Measurements from ENCODE around the gene GZMB.
"Not testable (repeated sequence)": the region's sequence is repeated elsewhere in the genome, so short reads cannot be mapped to it uniquely, and the experiment has no call there.

Gene GZMB, protein sequence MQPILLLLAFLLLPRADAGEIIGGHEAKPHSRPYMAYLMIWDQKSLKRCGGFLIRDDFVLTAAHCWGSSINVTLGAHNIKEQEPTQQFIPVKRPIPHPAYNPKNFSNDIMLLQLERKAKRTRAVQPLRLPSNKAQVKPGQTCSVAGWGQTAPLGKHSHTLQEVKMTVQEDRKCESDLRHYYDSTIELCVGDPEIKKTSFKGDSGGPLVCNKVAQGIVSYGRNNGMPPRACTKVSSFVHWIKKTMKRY

DNA sequence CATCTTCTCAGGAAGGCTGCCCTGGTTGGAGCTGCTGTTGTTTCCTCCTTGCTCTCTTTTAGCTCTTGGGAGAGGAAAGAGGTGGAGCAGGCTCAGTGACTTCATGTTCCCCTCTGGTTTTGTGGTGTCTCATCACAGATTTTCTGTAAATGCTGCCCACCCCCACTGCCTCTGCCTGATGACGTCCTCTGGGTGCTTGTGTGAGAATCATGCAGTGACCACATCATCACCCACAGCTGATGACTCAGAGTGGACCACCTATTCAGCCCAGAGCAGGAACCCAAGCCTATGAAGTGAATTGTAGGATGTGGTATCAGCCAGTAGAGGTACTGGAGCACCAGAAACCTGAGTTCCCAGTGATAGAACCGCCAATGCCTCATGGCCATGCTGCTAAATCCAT is at the start of gene GZMB:
TSS of gene GZMB (minus strand) at position 33 of the 400 bp plus-strand sequence. CDS start at position 3, 30 bp downstream.
- no peak for DNase-seq (ENCODE audit: low read depth)

DNA sequence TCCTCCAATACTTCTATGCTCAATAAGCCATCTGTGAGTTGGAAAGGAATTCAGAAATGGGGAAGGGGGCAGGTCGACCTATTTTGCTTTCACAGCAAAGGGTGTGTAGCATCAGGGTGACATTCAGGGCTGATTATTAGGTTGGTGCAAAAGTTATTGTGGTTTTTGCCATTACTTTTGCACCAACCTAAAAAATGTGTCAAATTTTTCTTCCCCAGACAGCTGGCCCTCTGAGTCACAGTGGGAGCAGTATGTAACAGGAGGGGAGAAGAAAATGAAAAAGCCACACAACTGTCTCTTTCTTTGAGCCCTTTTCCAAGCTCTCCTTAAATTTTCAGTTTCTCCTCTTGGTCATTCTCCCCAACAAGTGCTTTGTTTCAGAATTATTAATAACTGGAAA is 47.1 kb upstream of the GZMB start:
- DNase-seq (ENCODE audit: low read depth) = no peak

GRCh38 chr14:24680516-24680915 is 46.5 kb upstream of the GZMB start:
- no peak for DNase-seq (ENCODE audit: low read depth)

DNA sequence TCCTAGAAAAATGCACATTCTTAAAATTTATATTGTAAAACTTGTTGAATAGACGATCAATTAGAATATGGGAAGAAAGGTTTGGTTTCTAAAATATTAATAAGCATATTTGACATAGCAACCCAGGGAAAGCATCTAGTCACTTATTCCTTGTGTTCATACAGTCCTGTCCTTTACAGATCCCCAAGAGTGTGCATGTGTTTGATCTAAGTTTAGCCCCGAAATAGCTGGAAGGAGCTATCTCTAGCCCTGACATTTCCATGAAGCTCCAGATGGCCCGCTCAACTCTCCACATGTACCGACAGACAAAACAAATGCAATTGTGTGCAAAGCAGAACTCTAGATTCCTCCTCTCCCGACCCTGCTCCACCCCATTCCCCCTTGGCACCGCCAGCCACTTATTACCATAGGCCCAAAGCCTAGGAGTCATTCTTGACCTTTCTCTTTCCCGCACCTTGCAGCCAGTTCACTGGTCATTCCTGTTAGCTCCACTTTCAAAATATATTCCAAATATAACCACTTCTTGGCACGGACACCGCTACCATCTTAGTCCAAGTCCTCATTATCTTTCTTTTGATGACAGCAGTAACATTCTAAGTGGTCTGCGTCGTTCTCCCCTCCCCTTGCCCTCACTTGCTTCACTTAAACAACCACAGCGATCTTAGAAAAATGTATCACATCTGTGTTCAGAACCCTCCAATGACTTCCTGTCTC is 45.4 kb upstream of the GZMB start:
- DNase-seq (ENCODE audit: low read depth) = no peak

DNA sequence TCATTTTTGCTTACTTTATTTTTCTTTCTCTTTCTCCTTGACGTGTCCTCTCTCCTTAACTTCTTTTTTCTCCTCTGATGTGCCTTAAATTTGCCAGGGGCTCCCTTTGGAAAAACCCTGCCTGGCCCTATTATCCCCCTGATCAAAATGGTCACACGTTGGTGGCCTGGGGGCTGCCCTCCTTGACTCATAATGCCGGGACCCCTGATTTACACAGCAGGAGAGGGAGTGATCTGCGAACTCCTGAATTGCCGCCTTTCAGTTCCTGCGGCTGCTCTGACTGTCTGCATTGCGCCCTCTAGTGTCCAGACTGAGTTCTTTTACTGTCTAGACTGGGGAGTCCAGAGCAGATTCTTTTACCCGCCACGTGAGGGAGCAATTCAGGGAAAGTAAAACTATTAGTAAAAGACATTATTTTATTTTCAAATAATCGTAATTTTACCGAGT is 44.8 kb upstream of the GZMB start:
- DNase-seq (ENCODE audit: low read depth) = peak; percentile 88

DNA sequence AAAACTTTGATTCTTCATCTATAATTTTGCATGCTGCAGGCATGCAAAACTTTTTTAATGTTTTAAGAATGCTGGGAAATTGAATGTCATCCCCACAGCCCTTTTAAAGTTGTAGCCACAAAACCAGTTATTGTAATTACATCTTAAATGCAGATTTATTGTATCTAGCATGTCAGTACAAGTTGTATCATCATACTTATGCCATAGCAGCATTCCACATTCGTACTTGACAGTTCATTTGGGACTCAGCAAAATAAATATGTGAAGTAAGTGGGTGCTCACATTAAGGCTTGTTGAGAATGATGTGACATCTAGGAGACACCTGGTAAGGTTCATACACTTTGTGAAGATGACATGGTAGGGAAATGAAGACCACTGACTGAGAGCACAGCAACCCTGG is 44.0 kb upstream of the GZMB start:
- no peak for DNase-seq (ENCODE audit: low read depth)

DNA sequence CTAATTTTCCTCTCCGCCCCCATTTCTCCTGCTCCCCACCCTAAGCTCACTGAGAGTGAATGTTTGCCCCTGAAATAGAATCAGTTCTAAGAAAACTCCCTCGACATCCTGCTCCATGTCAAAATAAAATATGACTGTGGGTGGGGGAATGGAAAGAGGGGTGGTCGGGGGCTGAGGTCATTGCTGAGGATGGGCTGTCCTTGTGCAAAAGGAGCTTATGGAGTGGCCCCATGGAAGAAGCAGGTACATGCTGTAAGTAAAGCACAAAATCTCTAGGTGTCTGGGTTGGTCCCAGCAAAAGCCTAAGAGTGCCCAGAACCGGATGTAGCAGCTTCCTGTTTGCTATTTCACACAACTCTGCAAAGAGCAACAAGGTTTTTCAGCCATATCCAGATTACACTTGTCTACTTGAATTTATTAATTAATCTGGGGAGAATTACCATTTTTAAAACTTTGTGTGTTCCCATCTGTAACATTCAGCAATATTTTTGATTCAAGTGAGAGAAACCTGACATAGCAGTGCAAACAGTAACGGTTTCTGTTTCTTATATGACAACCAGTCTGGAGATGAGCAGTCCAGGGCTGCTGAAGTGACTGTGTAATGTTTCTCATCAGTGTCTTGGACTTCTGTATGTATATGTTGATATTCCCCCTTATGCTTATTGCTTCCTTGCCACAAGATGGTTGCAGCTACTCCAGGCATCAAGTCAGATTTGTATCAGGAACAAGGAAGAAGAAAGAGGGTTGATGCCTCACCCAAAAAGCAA is 40.4 kb upstream of the GZMB start:
- no peak for DNase-seq (ENCODE audit: low read depth)

DNA sequence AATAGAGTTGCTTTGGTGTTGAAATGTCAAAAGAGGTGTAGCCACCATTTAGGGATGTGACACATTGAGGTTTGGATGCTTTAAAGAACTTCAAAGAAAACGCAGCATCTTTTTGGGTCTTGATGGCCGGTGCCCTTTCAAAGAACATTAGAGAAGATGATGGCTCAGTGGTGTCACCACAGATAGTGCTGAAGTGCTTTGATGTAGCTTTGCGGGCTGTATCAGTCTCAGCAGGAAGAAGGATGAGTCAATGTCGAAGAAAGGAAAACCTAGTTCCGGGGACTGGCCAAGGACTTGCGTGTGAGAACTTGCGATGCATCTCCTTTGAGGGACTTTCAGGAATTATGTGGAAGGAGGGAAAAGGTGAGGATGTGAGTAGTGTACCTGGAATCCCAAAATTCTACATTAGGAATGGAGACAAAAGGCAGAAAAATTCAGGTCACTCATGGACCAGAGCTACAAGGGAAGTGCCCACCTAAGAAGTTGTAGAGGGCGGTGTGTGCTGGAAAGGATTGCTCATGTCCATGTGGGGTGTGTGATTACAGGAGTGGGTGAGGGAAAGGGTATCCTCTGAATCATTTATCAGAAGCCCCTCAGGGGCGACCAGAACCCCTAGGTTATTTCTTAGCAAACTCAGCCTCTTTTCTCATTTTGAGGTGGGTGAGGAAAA is 39.7 kb upstream of the GZMB start:
- DNase-seq (ENCODE audit: low read depth) = no peak

GRCh38 chr14:24673059-24673458 is 39.1 kb upstream of the GZMB start:
- DNase-seq (ENCODE audit: low read depth) = no peak

DNA sequence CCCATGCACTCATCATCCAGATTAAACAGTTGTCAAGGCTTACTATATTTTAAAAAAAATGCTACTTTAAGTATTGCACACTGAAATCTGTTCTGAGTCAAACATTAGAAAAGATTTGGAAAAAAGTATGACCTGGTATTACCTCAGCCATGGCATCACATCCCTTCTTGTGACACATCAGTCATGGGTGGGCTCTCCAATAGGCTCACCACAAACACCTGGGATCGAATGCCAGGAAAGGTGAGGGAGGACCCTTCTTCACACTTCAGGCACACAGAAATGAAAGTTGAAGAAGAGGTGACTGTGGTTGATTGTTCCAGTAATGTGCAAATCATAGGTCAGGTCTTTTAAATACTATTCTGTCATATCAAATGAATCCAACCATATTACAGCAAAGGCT is 36.6 kb upstream of the GZMB start:
- no peak for DNase-seq (ENCODE audit: low read depth)

DNA sequence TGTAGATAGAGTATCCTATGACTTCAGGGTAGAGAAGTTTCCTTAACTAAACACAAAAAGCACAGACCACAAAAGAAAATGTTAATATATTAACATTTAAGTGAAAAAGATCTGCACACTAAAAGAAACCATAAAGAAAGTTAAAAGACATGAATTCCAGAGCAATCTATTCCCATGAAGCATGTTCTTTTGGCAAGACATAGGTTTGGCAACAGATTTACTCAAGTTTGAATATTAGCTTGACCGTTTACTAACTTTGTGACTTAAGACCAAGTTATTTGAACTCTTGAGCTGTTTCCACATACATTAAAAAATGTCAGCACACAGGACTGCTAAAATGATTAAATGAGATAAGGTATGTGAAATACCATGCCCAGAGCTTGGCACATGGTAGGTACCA is 35.7 kb upstream of the GZMB start:
- DNase-seq (ENCODE audit: low read depth) = no peak

- DNase-seq (ENCODE audit: low read depth) = no peak
Measured at GRCh38 chr14:24665440-24665991, 31.5 kb upstream of the GZMB start.

GRCh38 chr14:24664366-24664765 is 30.4 kb upstream of the GZMB start:
- DNase-seq (ENCODE audit: low read depth) = no peak

DNA sequence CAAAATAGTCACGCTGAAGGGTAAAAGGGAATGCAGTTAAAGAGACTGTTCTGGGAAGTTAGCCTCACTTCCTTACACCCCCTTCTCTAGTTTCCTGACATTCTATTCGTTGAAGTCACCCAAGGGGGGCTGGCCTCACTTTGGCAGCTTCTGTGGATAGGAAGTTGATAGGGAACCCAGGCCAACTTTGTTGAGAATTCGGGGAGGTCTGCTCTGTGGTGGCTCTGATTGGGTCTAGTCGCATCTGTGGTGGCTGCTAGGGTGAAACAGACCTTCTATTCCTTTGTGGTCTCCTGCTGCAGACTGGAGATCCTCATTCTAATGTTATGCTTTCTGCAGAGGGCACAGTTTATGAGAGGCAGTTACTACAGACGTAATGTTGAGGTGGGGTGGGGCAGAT is 28.8 kb upstream of the GZMB start:
- DNase-seq (ENCODE audit: low read depth) = no peak

DNA sequence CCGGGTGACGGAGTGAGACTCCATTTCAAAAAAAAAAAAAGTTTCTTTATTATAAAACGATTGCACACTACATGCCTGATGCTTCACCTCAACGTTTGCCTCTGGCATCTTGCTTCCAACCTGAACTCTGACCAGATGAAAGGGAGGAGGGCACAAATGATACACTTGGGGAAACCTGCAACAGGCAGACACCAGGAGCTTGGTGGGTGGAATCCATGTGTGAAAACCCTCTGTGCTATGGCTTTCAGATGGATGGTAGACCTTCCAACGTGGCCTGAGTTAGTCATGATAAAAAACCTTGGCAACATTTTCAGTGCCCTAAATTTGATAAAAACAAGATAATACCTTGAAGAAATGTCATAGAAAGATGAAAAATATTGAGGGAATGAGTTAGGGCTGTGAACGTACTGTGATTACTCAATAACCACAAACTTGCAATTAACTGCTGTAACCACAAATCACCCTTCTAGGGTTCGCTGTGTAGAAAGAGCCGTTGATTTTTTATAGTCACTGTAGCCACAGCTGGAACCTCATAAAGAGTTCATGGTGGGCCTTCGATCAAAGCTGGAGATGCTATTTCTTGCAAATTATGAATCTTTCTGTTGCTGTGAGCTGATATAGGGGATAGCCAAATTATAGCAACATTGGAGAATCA is 26.1 kb upstream of the GZMB start:
- DNase-seq (ENCODE audit: low read depth) = no peak

DNA sequence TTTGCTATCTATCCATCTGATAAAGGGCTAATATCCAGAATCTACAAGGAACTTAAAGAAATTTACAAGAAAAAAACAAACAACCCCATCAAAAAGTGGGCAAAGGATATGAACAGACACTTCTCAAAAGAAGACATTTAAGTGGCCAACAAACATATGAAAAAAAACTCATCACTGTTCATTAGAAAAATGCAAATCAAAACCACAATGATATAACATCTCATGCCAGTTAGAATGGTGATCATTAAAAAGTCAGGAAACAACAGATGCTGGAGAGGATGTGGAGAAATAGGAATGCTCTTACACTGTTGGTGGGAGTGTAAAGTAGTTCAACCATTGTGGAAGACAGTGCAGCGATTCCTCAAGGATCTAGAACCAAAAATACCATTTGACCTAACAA is 14.4 kb upstream of the GZMB start:
- not testable (repeated sequence) for DNase-seq (ENCODE audit: low read depth)

DNA sequence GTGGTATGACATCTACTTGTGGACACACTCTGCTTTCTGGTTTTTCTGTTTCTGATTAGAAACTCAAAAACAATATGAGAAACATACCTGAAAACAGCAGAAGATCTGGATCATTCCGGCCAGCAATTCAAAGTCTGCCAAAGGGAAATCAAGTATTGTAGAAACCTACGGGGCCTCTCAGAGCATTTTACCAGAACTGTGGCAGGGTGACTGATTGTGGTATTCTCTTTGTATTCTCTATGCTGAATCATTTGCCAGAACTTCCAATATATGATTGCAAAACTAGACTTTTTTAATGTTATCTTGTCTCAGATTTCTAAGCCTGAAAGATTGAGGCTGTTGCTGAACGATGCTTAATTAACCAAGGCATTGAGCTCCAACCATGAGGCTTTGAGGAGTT is 5.9 kb upstream of the GZMB start:
- DNase-seq (ENCODE audit: low read depth) = no peak

- DNase-seq (ENCODE audit: low read depth) = no peak
Measured at GRCh38 chr14:24639270-24639669, 5.3 kb upstream of the GZMB start.

- DNase-seq (ENCODE audit: low read depth) = no peak
Measured at GRCh38 chr14:24633353-24633752, 637 bp downstream of the GZMB start.

GRCh38 chr14:24632761-24633160 is 1.2 kb downstream of the GZMB start:
- DNase-seq (ENCODE audit: low read depth) = no peak

DNA sequence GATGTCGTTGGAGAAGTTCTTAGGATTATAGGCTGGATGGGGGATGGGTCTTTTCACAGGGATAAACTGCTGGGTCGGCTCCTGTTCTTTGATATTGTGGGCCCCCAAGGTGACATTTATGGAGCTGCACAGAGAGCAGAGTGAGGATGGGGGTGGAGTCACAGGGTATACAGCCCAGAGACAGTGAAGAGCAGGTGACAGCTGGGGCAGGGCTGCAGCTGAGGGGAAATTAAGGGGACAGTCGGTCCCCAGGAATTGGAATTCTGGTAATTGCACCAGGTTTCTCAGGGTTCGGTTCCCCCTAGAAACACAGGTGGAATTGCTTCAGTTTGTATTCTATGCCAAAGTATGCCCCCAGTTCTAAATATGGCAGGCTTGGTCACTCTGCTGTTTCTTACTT is 1.7 kb downstream of the GZMB start:
- DNase-seq (ENCODE audit: low read depth) = no peak

Data from iris pigment epithelial cell (primary cell).